HepG2 (cell line): ENCODE results near the gene COL27A1. TPM values are rescaled to one million over a fixed set of nuclear protein-coding genes. Genes with fewer than 3 reads are reported as not detected.
A peak's percentile ranks its signal among the peaks of the same experiment; 100 is the strongest.

ENCODE experiments used
- POLR2G ChIP-seq: fragments of 200-400 bp; formaldehyde crosslinking; IDR thresholded peaks from 2 replicates; pipeline ENCODE4 v1.6.1; 2018; ENCODE audit warnings: mild to moderate bottlenecking, low read depth, low read length, moderate library complexity
- RARA ChIP-seq: IDR thresholded peaks from 2 replicates; pipeline ENCODE4 v1.6.1; 2016; ENCODE audit warnings: missing genetic modification reagents, missing compliant biosample characterization
- SIX1 ChIP-seq: sonication (generic); formaldehyde crosslinking; IDR thresholded peaks from 2 replicates; pipeline ENCODE4 v1.4.0; 2020; ENCODE audit warnings: missing genetic modification reagents, borderline replicate concordance
- TBX3 ChIP-seq: fragments of 450-650 bp; IDR thresholded peaks from 2 replicates; pipeline ENCODE4 v1.6.1; 2017; ENCODE audit warnings: antibody characterized with exemption, mild to moderate bottlenecking, inconsistent platforms, borderline replicate concordance
- TSC22D2 ChIP-seq: sonication (generic); formaldehyde crosslinking; IDR thresholded peaks from 2 replicates; pipeline ENCODE4 v1.5.1; 2020; ENCODE audit warnings: missing genetic modification reagents, mild to moderate bottlenecking, borderline replicate concordance
- ZNF329 ChIP-seq: sonication (generic); formaldehyde crosslinking; IDR thresholded peaks from 2 replicates; pipeline ENCODE4 v1.9.0; 2021; ENCODE audit warnings: low read depth, mild to moderate bottlenecking, missing genetic modification reagents
- ZNF33B ChIP-seq: sonication (generic); formaldehyde crosslinking; IDR thresholded peaks from 2 replicates; pipeline ENCODE4 v1.5.1; 2020; ENCODE audit warnings: mild to moderate bottlenecking, missing genetic modification reagents
- ZNF709 ChIP-seq: sonication (generic); formaldehyde crosslinking; IDR thresholded peaks from 2 replicates; pipeline ENCODE4 v1.5.0; 2020; ENCODE audit warnings: mild to moderate bottlenecking, missing genetic modification reagents
- ZNF772 ChIP-seq: sonication (generic); formaldehyde crosslinking; IDR thresholded peaks from 2 replicates; pipeline ENCODE4 v1.5.0; 2020; ENCODE audit warnings: mild to moderate bottlenecking, missing genetic modification reagents
- ZNF781 ChIP-seq: sonication (generic); formaldehyde crosslinking; IDR thresholded peaks from 2 replicates; pipeline ENCODE4 v1.5.1; 2020; ENCODE audit warnings: borderline replicate concordance, mild to moderate bottlenecking, missing genetic modification reagents; ENCODE audit errors: not compliant biosample characterization
- ZSCAN31 ChIP-seq: sonication (generic); formaldehyde crosslinking; IDR thresholded peaks from 2 replicates; pipeline ENCODE4 v1.5.0; 2020; ENCODE audit warnings: low read depth, mild to moderate bottlenecking, missing genetic modification reagents
- polyA plus RNA-seq, 8 experiments: library from polyadenylated mRNA; depleted of rRNA in 3 of 8; stranded (reverse) in 7 of 8; unstranded in 1 of 8; fragments of >200 nt; fragmentation: Illumina TruSeq in 4 of 8; extraction: Trizol in 4 of 8; gene quantifications; 2 replicates each; pipeline versions ENCODE4 v1.2.1 to v1.2.3, GENCODE V29; 2011 to 2016; ENCODE audit warnings: low read depth in 4 of 8, missing spikeins in 1 of 8, mixed read lengths in 1 of 8; ENCODE audit not compliant: insufficient read depth in 1 of 8
- total RNA-seq, 5 experiments: library from RNA; depleted of rRNA; stranded (reverse); fragments of >200 nt; fragmentation: Illumina TruSeq; extraction: Trizol; gene quantifications; 2 replicates each; pipeline ENCODE4 v1.2.3, GENCODE V29; 2016; ENCODE audit warnings: low read depth in 1 of 5
- TF ChIP-seq, protein P1 (sequence below): sonication (generic); formaldehyde crosslinking; IDR thresholded peaks from 2 replicates; pipeline ENCODE4 v1.8.0; 2022; ENCODE audit warnings: low read depth, missing genetic modification reagents

Gene COL27A1
- total and polyA plus RNA-seq, 2 of the 13 experiments (the other 11 are each of a cell fraction or from before 2014, with no cell fraction given): 71.3 to 89.1 TPM

DNA sequence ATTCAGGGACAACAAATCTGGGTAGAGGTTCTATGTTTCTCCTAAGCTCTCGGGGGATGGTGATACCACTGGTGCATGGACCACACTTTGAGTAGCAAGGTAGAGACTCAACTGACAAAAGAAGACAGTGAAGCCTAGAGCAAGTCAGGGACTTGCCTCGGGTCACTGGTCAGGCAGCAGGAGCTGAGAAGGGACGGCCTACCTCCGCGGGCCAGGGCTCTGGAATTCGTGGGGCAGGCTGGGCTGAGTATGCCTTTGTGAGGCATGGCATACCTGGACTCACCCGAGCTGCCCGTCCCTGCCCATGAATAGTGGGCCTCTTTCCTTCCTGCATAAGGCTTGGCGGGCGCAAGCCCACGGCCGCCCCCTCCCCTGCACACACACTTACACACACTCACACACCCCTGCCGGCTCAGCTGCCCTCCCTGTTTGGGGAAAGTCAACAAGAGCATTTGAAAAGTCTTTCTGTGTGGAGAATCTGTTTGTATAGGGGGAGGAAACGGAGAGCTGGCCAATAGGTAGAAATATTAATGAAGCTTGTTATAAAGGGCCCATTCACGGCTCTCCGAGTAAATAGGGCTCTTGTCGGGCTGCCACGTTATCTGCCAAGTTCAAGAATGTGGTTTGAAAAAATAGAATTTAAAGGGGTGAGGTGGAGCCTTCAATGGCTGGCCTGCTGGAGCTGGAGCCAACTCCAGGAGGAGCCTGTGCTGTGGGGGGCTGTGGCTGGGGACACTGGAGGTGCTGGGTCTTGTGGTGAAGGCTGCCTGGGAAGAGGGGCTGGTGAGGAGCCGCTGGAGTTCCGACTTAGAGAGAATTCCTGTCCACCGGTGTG, 37.1 kb upstream of the COL27A1 start (continued):
- TF ChIP-seq, protein P1, sequence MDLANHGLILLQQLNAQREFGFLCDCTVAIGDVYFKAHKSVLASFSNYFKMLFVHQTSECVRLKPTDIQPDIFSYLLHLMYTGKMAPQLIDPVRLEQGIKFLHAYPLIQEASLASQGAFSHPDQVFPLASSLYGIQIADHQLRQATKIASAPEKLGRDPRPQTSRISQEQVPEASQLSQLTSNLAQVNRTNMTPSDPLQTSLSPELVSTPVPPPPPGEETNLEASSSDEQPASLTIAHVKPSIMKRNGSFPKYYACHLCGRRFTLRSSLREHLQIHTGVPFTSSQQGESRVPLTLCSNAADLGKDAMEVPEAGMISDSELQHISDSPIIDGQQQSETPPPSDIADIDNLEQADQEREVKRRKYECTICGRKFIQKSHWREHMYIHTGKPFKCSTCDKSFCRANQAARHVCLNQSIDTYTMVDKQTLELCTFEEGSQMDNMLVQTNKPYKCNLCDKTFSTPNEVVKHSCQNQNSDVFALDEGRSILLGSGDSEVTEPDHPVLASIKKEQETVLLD (CRISPR knock-in tag): peak; percentile 74
- TF ChIP-seq TBX3 (peak; percentile 85), ZNF329 (no peak), SIX1 (CRISPR knock-in tag) (no peak; the same call in 1 of the 2 replicates), POLR2G (peak; percentile 72), ZNF772 (CRISPR knock-in tag) (peak; percentile 52; the same call in 1 of the 2 replicates), ZSCAN31 (CRISPR knock-in tag) (0 out of 2 replicates have a peak, but pooled peaks have one; percentile 42), ZNF709 (no peak), ZNF781 (CRISPR knock-in tag) (peak; percentile 69), TSC22D2 (CRISPR knock-in tag) (peak; percentile 40; the same call in 1 of the 2 replicates), ZNF33B (CRISPR knock-in tag) (no peak; the same call in 1 of the 2 replicates), RARA (CRISPR knock-in tag) (peak; percentile 87)
